Liver (tissue), 9 donors: ENCODE data around the gene GRAMD4. TPM values are rescaled to one million over a fixed set of nuclear protein-coding genes. Genes with fewer than 3 reads are reported as not detected.

Experiments used
- DNase-seq: peaks from one replicate; pipeline ENCODE4 v3.0.0-alpha.2; 2017; ENCODE audit warnings: low spot score
- H3K27ac ChIP-seq, 2 donors: one replicate each; pipeline ENCODE4 v1.7.0; 2013; ENCODE audit warnings: inconsistent platforms in 2 of 2, low read length in 2 of 2, control low read depth in 1 of 2, low read depth in 1 of 2, mild to moderate bottlenecking in 1 of 2
- H3K27me3 ChIP-seq, 4 donors: one replicate each; pipeline versions ENCODE4 v1.6.1 to v1.7.0; 2013; ENCODE audit warnings: low read length in 3 of 4, inconsistent platforms in 1 of 4, mild to moderate bottlenecking in 1 of 4, moderate library complexity in 1 of 4; ENCODE audit not compliant: control insufficient read depth in 4 of 4, insufficient read depth in 4 of 4
- H3K36me3 ChIP-seq, 4 donors: one replicate each; pipeline versions ENCODE4 v1.6.1 to v1.7.0; 2013; ENCODE audit warnings: low read length in 3 of 4, mild to moderate bottlenecking in 3 of 4, low read depth in 1 of 4, moderate library complexity in 1 of 4; ENCODE audit not compliant: control insufficient read depth in 4 of 4, insufficient read depth in 3 of 4
- H3K4me1 ChIP-seq, 4 donors: one replicate each; pipeline versions ENCODE4 v1.6.1 to v1.7.0; 2013; ENCODE audit warnings: low read length in 3 of 4, mild to moderate bottlenecking in 3 of 4, moderate library complexity in 1 of 4; ENCODE audit not compliant: control insufficient read depth in 4 of 4, insufficient read depth in 4 of 4
- H3K4me3 ChIP-seq, 3 donors: one replicate each; pipeline versions ENCODE4 v1.6.1 to v1.7.0; 2013; ENCODE audit warnings: low read length in 3 of 3, control low read depth in 1 of 3, low read depth in 1 of 3, mild to moderate bottlenecking in 1 of 3
- H3K9ac ChIP-seq, 2 donors: one replicate each; pipeline ENCODE4 v1.7.0; 2013; ENCODE audit warnings: low read length in 2 of 2, mild to moderate bottlenecking in 2 of 2, moderate library complexity in 2 of 2, control low read depth in 1 of 2, low read depth in 1 of 2
- H3K9me3 ChIP-seq, 4 donors: one replicate each; pipeline versions ENCODE4 v1.6.1 to v1.7.0; 2013; ENCODE audit warnings: low read length in 3 of 4; ENCODE audit not compliant: control insufficient read depth in 4 of 4
- EGR1 ChIP-seq, 2 donors: IDR thresholded peaks; 2 replicates each; pipeline ENCODE4 v1.6.1; 2016 to 2018; ENCODE audit warnings: antibody characterized with exemption in 2 of 2, low read depth in 2 of 2
- FOXA1 ChIP-seq: IDR thresholded peaks from 2 replicates; pipeline ENCODE4 v1.6.1; 2016; ENCODE audit warnings: antibody characterized with exemption
- FOXA2 ChIP-seq: IDR thresholded peaks from 2 replicates; pipeline ENCODE4 v1.6.1; 2016; ENCODE audit warnings: antibody characterized with exemption
- GABPA ChIP-seq, 2 donors: IDR thresholded peaks in 1 of 2; conservative IDR thresholded peaks in 1 of 2; 2 replicates each; pipeline ENCODE4 v1.6.1; 2016; ENCODE audit warnings: antibody characterized with exemption in 2 of 2, mild to moderate bottlenecking in 1 of 2, moderate library complexity in 1 of 2
- HNF4A ChIP-seq, 2 donors: conservative IDR thresholded peaks; 2 replicates each; pipeline ENCODE4 v1.6.1; 2016; ENCODE audit warnings: antibody characterized with exemption in 2 of 2, mild to moderate bottlenecking in 2 of 2
- HNF4G ChIP-seq: IDR thresholded peaks from 2 replicates; pipeline ENCODE4 v1.6.1; 2016; ENCODE audit warnings: antibody characterized with exemption
- JUND ChIP-seq, 2 donors: IDR thresholded peaks; 2 replicates each; pipeline ENCODE4 v1.6.1; 2016; ENCODE audit warnings: antibody characterized with exemption in 2 of 2
- NR2F2 ChIP-seq: IDR thresholded peaks from 2 replicates; pipeline ENCODE4 v1.6.1; 2016; ENCODE audit warnings: antibody characterized with exemption
- RAD21 ChIP-seq, 2 donors: IDR thresholded peaks; 2 replicates each; pipeline ENCODE4 v1.6.1; 2016; ENCODE audit warnings: antibody characterized with exemption in 2 of 2, mild to moderate bottlenecking in 2 of 2
- RXRA ChIP-seq, 2 donors: IDR thresholded peaks; 2 replicates each; pipeline ENCODE4 v1.6.1; 2017 to 2018; ENCODE audit warnings: antibody characterized with exemption in 2 of 2, mild to moderate bottlenecking in 1 of 2
- SP1 ChIP-seq: IDR thresholded peaks from 2 replicates; pipeline ENCODE4 v1.6.1; 2018; ENCODE audit warnings: antibody characterized with exemption, mild to moderate bottlenecking
- TAF1 ChIP-seq: conservative IDR thresholded peaks from 2 replicates; pipeline ENCODE4 v1.6.1; 2016; ENCODE audit warnings: antibody characterized with exemption, mild to moderate bottlenecking
- YY1 ChIP-seq: IDR thresholded peaks from 2 replicates; pipeline ENCODE4 v1.6.1; 2016; ENCODE audit warnings: antibody characterized with exemption, mild to moderate bottlenecking
- WGBS: extraction: QIAGEN DNeasy Blood & Tissue Kit; methylation state at CpG from one replicate; pipeline ENCODE4 v1.1.7; 2013; 5-methylcytosine and 5-hydroxymethylcytosine counted together
- polyA plus RNA-seq, 2 donors: library from polyadenylated mRNA; stranded (reverse) in 1 of 2; unstranded in 1 of 2; fragments of 200-250 nt in 1 of 2; fragments of >200 nt in 1 of 2; fragmentation: Nextera tagmentation in 1 of 2; extraction: Ambion mirVana in 1 of 2; gene quantifications; one replicate each; pipeline versions ENCODE4 v1.2.1 to v1.2.3, GENCODE V29; 2013 to 2015
- total RNA-seq, 2 donors: library from RNA; depleted of rRNA; stranded (reverse); fragments of >200 nt; gene quantifications; one replicate each; pipeline ENCODE4 v1.2.3, GENCODE V29; 2014
- TF ChIP-seq, protein P1 (sequence below): IDR thresholded peaks from 2 replicates; pipeline ENCODE4 v1.6.1; 2016; ENCODE audit warnings: antibody characterized with exemption, mild to moderate bottlenecking
- TF ChIP-seq, protein P2 (sequence below): IDR thresholded peaks from 2 replicates; pipeline ENCODE4 v1.6.1; 2016; ENCODE audit warnings: antibody characterized with exemption
- TF ChIP-seq, protein P3 (sequence below): fragments of 150-350 bp; IDR thresholded peaks from 2 replicates; pipeline ENCODE4 v1.5.1; 2017; ENCODE audit warnings: improper control_type of control experiment, low read depth, low read length; ENCODE audit not compliant: missing input control
- TF ChIP-seq, protein P4 (sequence below): IDR thresholded peaks from 2 replicates; pipeline ENCODE4 v1.6.1; 2016; ENCODE audit warnings: antibody characterized with exemption
- TF ChIP-seq, protein P5 (sequence below): IDR thresholded peaks from 2 replicates; pipeline ENCODE4 v1.6.1; 2016; ENCODE audit warnings: antibody characterized with exemption
- donor health status: healthy.
- donor health status: healthy.
- donor health status: healthy.
- donor health status: healthy.
- donor health status: healthy.

GRAMD4 gene
- total and polyA plus RNA-seq, 4 donors: 2.7 to 53.5 (median 21.6) TPM

DNA sequence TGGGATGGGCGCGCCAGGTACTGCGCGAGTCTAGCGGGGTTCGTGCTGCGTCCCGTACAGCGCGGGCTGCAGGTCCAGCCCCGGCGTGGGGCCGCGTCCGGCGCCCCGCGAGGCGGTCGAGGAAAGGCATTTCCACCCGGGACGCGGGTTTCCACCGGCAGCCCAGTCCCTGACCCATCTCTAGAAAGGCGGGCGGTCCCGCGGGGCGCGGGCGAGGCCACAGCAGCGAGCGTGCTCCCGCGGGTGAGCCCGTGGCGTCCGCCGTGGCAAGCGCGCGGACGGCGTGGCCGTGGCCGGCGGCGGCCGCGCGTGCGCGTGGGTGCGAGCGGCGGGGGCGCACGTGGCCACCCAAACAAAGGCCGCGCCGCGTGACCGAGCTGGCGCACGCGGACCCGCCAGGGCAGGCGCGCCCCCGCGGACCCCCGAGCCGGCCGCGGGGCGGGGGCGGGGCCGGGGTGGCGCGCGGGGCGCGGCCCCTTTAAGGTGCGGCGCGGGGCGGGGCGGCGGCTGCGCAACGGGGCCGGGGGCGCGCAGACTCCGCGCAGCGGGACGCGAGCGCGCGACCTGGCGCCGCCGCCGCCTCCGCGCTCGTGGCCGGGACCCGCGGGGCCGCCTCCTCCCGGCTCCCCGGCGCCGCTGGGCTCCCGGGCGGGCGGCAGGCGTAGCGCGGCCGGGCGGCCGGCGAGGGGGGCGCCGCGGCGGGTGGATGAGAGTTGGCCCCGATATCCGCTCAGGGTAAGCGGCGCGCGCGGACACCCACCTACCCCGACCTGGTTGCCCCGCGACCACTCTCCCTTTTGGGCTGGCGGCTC, 43.4 kb upstream of the GRAMD4 start:
- H3K27me3 ChIP-seq: no peaks in the 10 kb centered on the region
- TF ChIP-seq FOXA1 (no peak), YY1 (no peak), FOXA2 (no peak), HNF4A (conservative IDR thresholded peaks at IDR 0.05) (no peak), HNF4G (no peak), TAF1 (no peak), RXRA (IDR thresholded peaks at IDR 0.05) (no peak), RAD21 (IDR thresholded peaks at IDR 0.05) (no peak), SP1 (no peak), EGR1 (IDR thresholded peaks at IDR 0.05; ENCODE audit: low read depth in 2 of 2) (no peak), JUND (IDR thresholded peaks at IDR 0.05) (no peak), NR2F2 (no peak), GABPA (IDR thresholded peaks at IDR 0.05 in 1 of 2, conservative IDR thresholded peaks at IDR 0.05 in 1 of 2) (no peak)
- TF ChIP-seq, protein P1, sequence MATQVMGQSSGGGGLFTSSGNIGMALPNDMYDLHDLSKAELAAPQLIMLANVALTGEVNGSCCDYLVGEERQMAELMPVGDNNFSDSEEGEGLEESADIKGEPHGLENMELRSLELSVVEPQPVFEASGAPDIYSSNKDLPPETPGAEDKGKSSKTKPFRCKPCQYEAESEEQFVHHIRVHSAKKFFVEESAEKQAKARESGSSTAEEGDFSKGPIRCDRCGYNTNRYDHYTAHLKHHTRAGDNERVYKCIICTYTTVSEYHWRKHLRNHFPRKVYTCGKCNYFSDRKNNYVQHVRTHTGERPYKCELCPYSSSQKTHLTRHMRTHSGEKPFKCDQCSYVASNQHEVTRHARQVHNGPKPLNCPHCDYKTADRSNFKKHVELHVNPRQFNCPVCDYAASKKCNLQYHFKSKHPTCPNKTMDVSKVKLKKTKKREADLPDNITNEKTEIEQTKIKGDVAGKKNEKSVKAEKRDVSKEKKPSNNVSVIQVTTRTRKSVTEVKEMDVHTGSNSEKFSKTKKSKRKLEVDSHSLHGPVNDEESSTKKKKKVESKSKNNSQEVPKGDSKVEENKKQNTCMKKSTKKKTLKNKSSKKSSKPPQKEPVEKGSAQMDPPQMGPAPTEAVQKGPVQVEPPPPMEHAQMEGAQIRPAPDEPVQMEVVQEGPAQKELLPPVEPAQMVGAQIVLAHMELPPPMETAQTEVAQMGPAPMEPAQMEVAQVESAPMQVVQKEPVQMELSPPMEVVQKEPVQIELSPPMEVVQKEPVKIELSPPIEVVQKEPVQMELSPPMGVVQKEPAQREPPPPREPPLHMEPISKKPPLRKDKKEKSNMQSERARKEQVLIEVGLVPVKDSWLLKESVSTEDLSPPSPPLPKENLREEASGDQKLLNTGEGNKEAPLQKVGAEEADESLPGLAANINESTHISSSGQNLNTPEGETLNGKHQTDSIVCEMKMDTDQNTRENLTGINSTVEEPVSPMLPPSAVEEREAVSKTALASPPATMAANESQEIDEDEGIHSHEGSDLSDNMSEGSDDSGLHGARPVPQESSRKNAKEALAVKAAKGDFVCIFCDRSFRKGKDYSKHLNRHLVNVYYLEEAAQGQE: no peak
- TF ChIP-seq, protein P2, sequence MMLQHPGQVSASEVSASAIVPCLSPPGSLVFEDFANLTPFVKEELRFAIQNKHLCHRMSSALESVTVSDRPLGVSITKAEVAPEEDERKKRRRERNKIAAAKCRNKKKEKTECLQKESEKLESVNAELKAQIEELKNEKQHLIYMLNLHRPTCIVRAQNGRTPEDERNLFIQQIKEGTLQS: no peak
- TF ChIP-seq, protein P3, sequence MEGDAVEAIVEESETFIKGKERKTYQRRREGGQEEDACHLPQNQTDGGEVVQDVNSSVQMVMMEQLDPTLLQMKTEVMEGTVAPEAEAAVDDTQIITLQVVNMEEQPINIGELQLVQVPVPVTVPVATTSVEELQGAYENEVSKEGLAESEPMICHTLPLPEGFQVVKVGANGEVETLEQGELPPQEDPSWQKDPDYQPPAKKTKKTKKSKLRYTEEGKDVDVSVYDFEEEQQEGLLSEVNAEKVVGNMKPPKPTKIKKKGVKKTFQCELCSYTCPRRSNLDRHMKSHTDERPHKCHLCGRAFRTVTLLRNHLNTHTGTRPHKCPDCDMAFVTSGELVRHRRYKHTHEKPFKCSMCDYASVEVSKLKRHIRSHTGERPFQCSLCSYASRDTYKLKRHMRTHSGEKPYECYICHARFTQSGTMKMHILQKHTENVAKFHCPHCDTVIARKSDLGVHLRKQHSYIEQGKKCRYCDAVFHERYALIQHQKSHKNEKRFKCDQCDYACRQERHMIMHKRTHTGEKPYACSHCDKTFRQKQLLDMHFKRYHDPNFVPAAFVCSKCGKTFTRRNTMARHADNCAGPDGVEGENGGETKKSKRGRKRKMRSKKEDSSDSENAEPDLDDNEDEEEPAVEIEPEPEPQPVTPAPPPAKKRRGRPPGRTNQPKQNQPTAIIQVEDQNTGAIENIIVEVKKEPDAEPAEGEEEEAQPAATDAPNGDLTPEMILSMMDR: no peak
- TF ChIP-seq, protein P4, sequence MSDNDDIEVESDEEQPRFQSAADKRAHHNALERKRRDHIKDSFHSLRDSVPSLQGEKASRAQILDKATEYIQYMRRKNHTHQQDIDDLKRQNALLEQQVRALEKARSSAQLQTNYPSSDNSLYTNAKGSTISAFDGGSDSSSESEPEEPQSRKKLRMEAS: no peak
- TF ChIP-seq, protein P5, sequence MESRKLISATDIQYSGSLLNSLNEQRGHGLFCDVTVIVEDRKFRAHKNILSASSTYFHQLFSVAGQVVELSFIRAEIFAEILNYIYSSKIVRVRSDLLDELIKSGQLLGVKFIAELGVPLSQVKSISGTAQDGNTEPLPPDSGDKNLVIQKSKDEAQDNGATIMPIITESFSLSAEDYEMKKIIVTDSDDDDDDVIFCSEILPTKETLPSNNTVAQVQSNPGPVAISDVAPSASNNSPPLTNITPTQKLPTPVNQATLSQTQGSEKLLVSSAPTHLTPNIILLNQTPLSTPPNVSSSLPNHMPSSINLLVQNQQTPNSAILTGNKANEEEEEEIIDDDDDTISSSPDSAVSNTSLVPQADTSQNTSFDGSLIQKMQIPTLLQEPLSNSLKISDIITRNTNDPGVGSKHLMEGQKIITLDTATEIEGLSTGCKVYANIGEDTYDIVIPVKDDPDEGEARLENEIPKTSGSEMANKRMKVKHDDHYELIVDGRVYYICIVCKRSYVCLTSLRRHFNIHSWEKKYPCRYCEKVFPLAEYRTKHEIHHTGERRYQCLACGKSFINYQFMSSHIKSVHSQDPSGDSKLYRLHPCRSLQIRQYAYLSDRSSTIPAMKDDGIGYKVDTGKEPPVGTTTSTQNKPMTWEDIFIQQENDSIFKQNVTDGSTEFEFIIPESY: no peak
- H3K27ac ChIP-seq: peak overlapping the region in 1 of 2 donors; percentile 83
- peak overlapping the region in 2 of 3 donors; percentile 23 to 83 for H3K4me3 ChIP-seq
- H3K4me1 ChIP-seq: peaks cover 30 to 59% (median 48%) of the 10 kb centered on the region in 4 donors
- H3K36me3 ChIP-seq: no peaks in the 10 kb centered on the region
- peaks cover 0 to 4% (median 1%) of the 10 kb centered on the region in 4 donors for H3K9me3 ChIP-seq
- WGBS: 6% methylated on average over 142 of the region's 142 CpGs
- no peak for DNase-seq
- no peak overlapping the region for H3K9ac ChIP-seq
